Suppressor macrophage treated with lipopolysaccharide for 1 hour (primary cell): ENCODE results near the gene GABPB2.

ENCODE experiments used
- DNase-seq, 3 donors: peaks; one replicate each; pipeline ENCODE4 v3.0.0-alpha.2; 2020 to 2022

Gene GABPB2

DNA sequence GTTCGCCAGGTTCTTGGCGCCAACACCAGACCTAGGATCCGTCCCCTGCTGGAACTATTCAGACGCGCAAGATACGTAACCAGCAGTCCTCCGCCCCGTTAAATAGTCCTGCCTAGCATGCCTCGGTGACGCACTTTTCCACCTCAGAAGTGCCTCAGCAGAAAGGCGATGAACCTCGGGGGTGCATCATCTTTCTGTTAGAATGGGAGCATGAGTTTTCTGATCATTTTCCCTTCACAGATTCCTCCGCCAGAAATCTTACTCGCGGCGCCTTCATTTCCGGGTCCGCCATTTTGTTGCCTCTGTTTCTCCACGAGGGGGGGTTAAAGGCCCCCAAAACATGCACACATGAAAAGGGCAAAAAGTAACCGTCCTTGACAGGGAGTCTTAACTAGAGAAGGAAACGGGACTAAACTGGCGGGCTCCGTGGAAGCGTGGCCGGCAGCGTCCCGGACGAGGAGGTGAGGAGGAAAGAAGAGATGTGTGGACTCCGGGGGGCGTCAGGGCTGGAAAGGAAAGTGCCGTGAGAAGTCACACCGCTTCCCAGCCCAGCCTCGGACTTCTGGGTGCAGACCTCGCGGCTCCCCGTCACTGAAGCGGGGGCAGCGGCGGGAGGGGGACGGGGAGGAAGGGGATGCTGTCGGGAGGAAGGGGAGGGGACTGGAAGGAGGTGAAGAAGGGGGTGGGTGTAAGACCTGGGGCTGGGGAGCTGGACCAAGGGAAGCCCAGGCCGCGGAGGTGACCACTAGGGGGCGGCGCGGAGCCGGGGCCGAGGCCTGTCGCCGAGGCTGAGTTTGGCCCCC is at the start of gene GABPB2:
Gene GABPB2, plus strand, starts transcription at position 288 of the 803 bp plus-strand sequence. CDS start 17,429 bp downstream, outside the sequence.
- peak; percentile 87 to 94 (median 89) for DNase-seq

- peak; percentile 82 to 92 (median 90) for DNase-seq
Observed at GRCh38 chr1:151024540-151025146, 45.9 kb upstream of the GABPB2 start.

DNA sequence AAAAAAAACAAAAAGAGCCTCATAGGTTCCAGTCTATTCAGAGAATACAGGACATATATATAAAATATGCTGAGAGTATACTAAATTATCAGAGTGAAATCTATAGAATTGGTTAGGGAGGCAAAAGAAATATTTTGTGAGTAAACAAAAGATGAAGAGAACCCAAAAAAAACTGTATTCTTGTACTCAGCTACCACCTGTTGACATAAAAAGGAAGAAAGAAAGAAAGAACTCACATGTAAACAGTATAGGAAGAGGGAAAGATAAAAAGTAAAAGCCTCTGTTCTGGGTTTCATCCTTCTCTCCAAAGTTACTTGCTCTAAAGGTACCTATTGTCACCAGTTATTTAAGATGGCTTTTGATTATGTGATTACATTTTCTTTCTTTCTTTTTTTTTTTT is 44.1 kb upstream of the GABPB2 start:
- no peak for DNase-seq

GRCh38 chr1:151032164-151032563 is 38.4 kb upstream of the GABPB2 start:
- no peak for DNase-seq

- DNase-seq, result no peak
Observed at GRCh38 chr1:151035167-151035566, 35.4 kb upstream of the GABPB2 start.

- DNase-seq, result no peak
Observed at GRCh38 chr1:151036356-151036755, 34.2 kb upstream of the GABPB2 start, which contains the start of gene BNIPL. Gene BNIPL (plus strand): TSS chr1:151036586. CDS start chr1:151036726, 140 bp downstream.

- no peak for DNase-seq
Observed at GRCh38 chr1:151037032-151037431, 33.5 kb upstream of the GABPB2 start.

- DNase-seq, result no peak
Observed at GRCh38 chr1:151039521-151039920, 31.0 kb upstream of the GABPB2 start.

- no peak for DNase-seq
Observed at GRCh38 chr1:151043163-151043562, 27.4 kb upstream of the GABPB2 start.

GRCh38 chr1:151047591-151047924 is 23.0 kb upstream of the GABPB2 start, which contains the start of gene C1orf56:
Gene C1orf56 (plus strand): TSS chr1:151047751. CDS start chr1:151047848, 97 bp downstream.
- DNase-seq, result peak; percentile 42 to 69 (median 43)

- peak; percentile 57 to 72 (median 65) for DNase-seq
Observed at GRCh38 chr1:151047925-151048644, 22.5 kb upstream of the GABPB2 start.

DNA sequence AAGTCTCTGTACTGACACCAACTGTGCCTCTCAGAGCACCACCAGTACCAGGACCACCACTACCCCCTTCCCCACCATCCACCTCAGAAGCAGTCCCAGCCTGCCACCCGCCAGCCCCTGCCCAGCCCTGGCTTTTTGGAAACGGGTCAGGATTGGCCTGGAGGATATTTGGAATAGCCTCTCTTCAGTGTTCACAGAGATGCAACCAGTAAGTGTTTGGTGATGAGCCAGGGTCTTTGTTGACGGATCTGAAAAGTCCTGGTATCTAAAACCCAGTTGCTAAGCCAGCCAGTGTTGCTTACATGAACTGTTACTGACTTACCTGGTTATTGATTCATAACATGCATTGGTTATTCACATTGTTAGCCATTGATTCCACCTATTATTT is 21.9 kb upstream of the GABPB2 start:
- DNase-seq, result no peak

GRCh38 chr1:151049458-151049857 is 21.1 kb upstream of the GABPB2 start:
- no peak for DNase-seq

GRCh38 chr1:151050051-151050688 is 20.4 kb upstream of the GABPB2 start:
- no peak for DNase-seq

DNA sequence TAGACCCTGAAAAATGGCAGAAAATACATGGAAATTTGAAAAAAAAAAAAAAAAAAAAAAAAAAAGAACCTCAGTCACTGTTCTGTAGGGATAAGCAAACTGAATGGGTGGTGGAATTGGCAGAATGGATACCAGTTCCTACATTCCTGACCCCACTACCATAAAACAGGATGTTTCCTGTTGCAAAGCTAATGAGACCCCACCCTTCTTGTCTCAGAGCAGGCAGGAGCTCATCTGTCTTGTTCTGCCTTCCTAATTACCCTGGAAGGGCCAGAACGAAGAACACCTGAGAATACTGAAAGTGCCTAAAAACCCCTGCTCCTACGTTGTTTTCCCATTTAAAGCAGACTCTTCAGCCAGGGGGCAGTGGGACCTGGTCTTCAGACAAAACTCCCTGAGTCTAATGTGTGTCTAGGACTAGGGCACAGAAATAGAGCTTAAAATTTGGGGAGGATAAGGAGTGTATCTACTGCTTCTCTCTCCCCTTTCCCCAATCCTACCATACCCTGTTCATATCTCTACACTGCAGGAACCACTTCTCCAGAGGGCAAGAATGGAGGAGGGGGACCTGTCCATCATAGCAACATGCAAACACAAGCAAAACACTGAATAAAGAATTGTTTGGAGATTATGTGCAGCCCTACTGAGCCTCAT is 19.1 kb upstream of the GABPB2 start:
- no peak for DNase-seq

DNA sequence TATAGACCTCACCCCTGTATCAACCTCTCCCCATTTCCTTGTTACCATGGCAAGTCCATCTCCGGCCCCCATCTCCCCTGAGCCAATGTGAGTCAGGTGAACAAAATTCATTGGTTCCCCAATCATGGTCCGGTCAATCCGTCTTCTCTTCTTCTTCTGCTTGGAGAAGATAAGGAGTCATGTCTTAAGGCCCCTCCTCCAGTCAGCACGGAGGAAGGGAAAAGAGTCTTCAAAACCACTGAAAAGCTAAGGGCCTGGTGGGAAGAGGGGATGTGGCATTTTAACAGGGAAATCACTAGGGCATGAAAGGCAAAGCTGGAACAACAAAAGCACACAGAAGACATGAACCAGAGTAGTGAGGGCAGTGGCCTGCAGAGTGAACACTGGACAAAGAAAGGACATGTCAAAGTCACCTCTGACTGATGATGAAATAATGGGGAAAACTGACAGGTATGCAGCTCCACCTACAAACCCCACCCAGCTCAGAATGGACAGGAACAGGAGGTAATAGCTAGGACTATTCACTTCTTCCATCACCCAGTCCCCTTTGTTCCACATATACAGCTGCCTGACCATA is 15.5 kb upstream of the GABPB2 start:
- no peak for DNase-seq

DNA sequence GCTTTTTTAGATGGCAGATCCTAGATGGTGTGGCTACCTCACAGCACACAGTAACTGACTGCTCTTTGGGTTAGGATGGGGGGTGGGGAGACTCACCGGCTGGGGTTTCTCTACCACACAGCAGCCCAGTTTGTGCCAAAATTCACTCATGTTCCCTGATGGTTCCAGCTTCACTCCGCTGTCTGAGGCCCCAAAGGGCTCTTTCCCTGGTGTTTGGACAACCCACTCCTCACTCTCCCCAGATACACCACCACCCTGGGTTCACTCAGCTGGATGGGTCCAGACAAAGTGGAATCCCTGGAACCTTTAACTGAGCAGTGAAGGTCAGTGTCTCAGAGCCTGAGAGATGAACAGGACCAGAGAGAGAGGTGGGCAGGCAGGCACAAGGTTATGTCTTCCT is 15.0 kb upstream of the GABPB2 start:
- no peak for DNase-seq

GRCh38 chr1:151056149-151056548 is 14.4 kb upstream of the GABPB2 start:
- DNase-seq, result no peak

DNA sequence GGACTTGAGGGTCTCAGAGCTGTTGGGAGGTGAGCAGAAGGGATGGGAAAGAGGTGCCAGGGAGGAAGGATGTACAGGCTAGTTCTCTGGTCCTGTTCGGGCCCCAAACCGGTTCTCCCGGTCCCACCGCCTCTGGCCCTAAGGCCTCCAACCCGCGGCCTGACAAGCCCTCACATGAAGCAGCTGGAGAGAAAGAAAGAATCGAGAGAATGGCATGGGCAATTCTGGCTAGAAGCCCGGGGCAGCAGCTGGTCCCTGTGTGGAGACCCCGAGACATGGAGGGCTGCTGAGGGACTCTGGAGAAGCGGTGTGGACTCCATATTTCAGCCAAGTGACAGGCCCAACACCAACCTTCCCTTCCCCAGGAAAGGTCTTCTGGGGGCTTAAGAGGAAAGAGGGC is 11.9 kb upstream of the GABPB2 start:
- no peak for DNase-seq

DNA sequence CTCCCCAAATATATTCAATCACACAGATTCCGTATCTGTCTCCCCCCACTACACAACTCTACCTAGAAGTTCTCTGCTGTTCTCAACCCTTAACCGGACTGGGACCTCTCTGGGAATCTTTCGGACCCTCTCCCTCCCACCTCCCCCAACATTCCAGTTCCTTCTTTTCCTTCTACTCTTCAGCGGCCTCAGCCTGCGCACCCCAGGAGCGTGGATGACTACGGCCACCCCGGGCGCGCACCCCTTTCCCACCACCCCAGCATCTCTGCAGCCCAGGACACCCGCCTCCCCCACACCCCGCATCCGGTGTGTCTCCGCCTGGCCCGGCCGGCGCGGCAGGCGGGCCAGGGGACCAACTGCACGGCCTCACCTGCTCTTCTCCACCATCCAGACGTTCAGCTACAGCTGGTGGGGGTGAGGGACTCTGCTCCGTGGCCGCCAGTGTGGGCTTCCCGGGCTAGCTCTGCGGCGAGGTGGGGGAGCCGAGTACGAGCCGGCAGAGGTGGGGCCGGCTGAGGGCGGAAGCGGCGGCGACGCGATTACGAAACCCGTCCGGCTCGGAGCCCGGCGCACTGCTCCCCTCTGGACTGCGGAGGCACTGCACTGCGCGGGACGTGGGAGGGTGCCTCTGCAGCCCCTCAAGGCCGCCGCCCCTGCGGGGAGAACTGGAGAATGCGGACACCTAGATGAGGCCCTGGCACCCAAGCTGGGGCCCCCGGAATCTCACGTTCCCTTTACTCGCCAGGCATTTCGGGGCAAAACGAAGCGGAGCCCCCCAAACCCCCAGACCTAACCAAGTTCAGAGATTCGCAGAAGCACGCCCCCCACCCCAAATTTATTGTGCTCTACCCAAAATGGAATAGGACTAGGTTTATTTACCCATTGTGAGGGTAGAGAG is 11.2 kb upstream of the GABPB2 start, which contains the start of gene CDC42SE1:
Gene CDC42SE1, minus strand, starts transcription at position 514 of the 898 bp plus-strand sequence. CDS start 3,892 bp downstream, outside the sequence.
- DNase-seq, result peak; percentile 89 to 95 (median 94)
